HepG2 (cell line): ENCODE measurements around the gene GALR2. TPM values are rescaled to one million over a fixed set of nuclear protein-coding genes. Genes with fewer than 3 reads are reported as not detected.
"Not testable (repeated sequence)": the region's sequence is repeated elsewhere in the genome, so short reads cannot be mapped to it uniquely, and the experiment has no call there.

Experiments
- ATAC-seq: fragments of 200-7000 bp; cut with Tn5 transposase; 3 replicates; pipeline ENCODE4 v1.9.1; 2020; ENCODE audit warnings: mild to moderate bottlenecking, moderate library complexity
- BruUV-seq: library from RNA; stranded (reverse); fragments of 400-500 nt; replicated peaks from 2 replicates; lab custom pipeline; 2021; lab: Mats Ljungman, UMichigan
- CTCF ChIA-PET: fragments of 300-600 bp; formaldehyde crosslinking; extraction: SDS; loops from one replicate; lab custom pipeline; 2021; ENCODE audit warnings: low total read pairs, inconsistent platforms, low intra/inter-chr PET ratio; lab: Yijun Ruan, JAX
- POLR2A ChIA-PET: fragments of 350-600 bp; sonication (Branson Sonifier 250); formaldehyde crosslinking; loops from one replicate; lab custom pipeline; 2020; ENCODE audit warnings: antibody characterized with exemption, inconsistent platforms; lab: Yijun Ruan, JAX
- DNase-seq: peaks from one replicate; pipeline ENCODE4 v3.0.0-alpha.2; 2015; ENCODE audit warnings: low spot score
- FAIRE-seq: peaks from 3 replicates; lab custom pipeline; 2011; peaks lifted over from hg19 to GRCh38; lab: Jason Lieb, UNC
- H2AFZ ChIP-seq: one replicate; pipeline ENCODE4 v1.6.1; 2011; ENCODE audit warnings: low read length, inconsistent platforms
- H3K27ac ChIP-seq: fragments of 300-600 bp; 3 replicates; pipeline ENCODE4 v1.8.0; 2011; ENCODE audit warnings: mixed run types, mild to moderate bottlenecking, mixed read lengths, low read length, inconsistent platforms; ENCODE audit not compliant: insufficient read depth; ENCODE audit errors: extremely low read length
- H3K27me3 ChIP-seq, 2 experiments: fragments of 200-600 bp in 1 of 2; 2 replicates in 1 of 2; 3 replicates in 1 of 2; pipeline versions ENCODE4 v1.6.0 to v1.8.0; 2011; ENCODE audit warnings: low read length in 2 of 2, mild to moderate bottlenecking in 2 of 2, moderate library complexity in 2 of 2, inconsistent platforms in 1 of 2; ENCODE audit not compliant: insufficient read depth in 2 of 2, control insufficient read depth in 1 of 2
- H3K36me3 ChIP-seq, 2 experiments: fragments of 200-600 bp in 1 of 2; replicated peaks in 1 of 2; 2 replicates in 1 of 2; 3 replicates in 1 of 2; pipeline versions ENCODE4 v1.5.1 to v1.8.0; 2011; ENCODE audit warnings: low read length in 2 of 2, inconsistent platforms in 1 of 2; ENCODE audit not compliant: insufficient read depth in 2 of 2, control insufficient read depth in 1 of 2
- H3K4me1 ChIP-seq: 2 replicates; pipeline ENCODE4 v1.5.1; 2012; ENCODE audit warnings: low read length, inconsistent platforms; ENCODE audit not compliant: insufficient read depth
- H3K4me2 ChIP-seq: 2 replicates; pipeline ENCODE4 v1.6.0; 2011; ENCODE audit warnings: low read depth, low read length, inconsistent platforms
- H3K4me3 ChIP-seq, 3 experiments: fragments of 200-600 bp in 1 of 3; sonication (generic), shearing (Covaris generic) in 1 of 3; replicated peaks in 1 of 3; 2 replicates each; pipeline ENCODE4 v1.5.1; 2011 to 2016; ENCODE audit warnings: low read length in 3 of 3, inconsistent platforms in 2 of 3, low read depth in 2 of 3, mild to moderate bottlenecking in 2 of 3, control low read depth in 1 of 3, mixed read lengths in 1 of 3; ENCODE audit not compliant: insufficient read depth in 1 of 3
- H3K79me2 ChIP-seq: one replicate; pipeline ENCODE4 v1.6.1; 2011; ENCODE audit warnings: low read length, inconsistent platforms; ENCODE audit not compliant: insufficient read depth
- H3K9ac ChIP-seq: 2 replicates; pipeline ENCODE4 v1.6.0; 2011; ENCODE audit warnings: mild to moderate bottlenecking, low read depth, low read length, inconsistent platforms; ENCODE audit not compliant: insufficient read depth
- H3K9me3 ChIP-seq: 2 replicates; pipeline ENCODE4 v1.5.1; 2012; ENCODE audit warnings: mild to moderate bottlenecking, low read length
- H4K20me1 ChIP-seq: 2 replicates; pipeline ENCODE4 v1.6.0; 2011; ENCODE audit warnings: inconsistent platforms, mild to moderate bottlenecking, low read length, moderate library complexity; ENCODE audit not compliant: insufficient read depth
- FOXP1 ChIP-seq, 2 experiments: fragments of 450-650 bp in 1 of 2; IDR thresholded peaks; 2 replicates each; pipeline ENCODE4 v1.6.1; 2017 to 2018; ENCODE audit warnings: antibody characterized with exemption in 1 of 2
- PCBP2 ChIP-seq: fragments of 200-400 bp; formaldehyde crosslinking; optimal IDR thresholded peaks from 2 replicates; pipeline ENCODE3; 2018; ENCODE audit warnings: low read length, low read depth; ENCODE audit not compliant: poor library complexity, severe bottlenecking
- RBFOX2 ChIP-seq: fragments of 200-400 bp; formaldehyde crosslinking; IDR thresholded peaks from 2 replicates; pipeline ENCODE4 v1.6.1; 2017; ENCODE audit warnings: low read depth, mild to moderate bottlenecking, low read length
- ZNF121 ChIP-seq: sonication (generic); formaldehyde crosslinking; IDR thresholded peaks from 2 replicates; pipeline ENCODE4 v1.5.0; 2020; ENCODE audit warnings: mild to moderate bottlenecking, missing genetic modification reagents
- WGBS: methylation state at CpG from one replicate; pipeline ENCODE4 v1.1.6; 2017; ENCODE audit warnings: low lambda C conversion rate; 5-methylcytosine and 5-hydroxymethylcytosine counted together
- in situ Hi-C: cut with HindIII; loops from 2 replicates; pipeline ENCODE4 v1.10.0; 2017; ENCODE audit warnings: low pct_unique_long_range_greater_than_20kb; ENCODE audit not compliant: extremely low pct_ligation_motif_present
- intact Hi-C: fragments of 100-400 bp; cut with micrococcal nuclease; formaldehyde crosslinking; loops from one replicate; pipeline ENCODE4 v1.10.0; 2022; ENCODE audit not compliant: unreplicated experiment
- polyA plus RNA-seq, 8 experiments: library from polyadenylated mRNA; depleted of rRNA in 3 of 8; stranded (reverse) in 7 of 8; unstranded in 1 of 8; fragments of >200 nt; fragmentation: Illumina TruSeq in 4 of 8; extraction: Trizol in 4 of 8; gene quantifications; 2 replicates each; pipeline versions ENCODE4 v1.2.1 to v1.2.3, GENCODE V29; 2011 to 2016; ENCODE audit warnings: low read depth in 4 of 8, missing spikeins in 1 of 8, mixed read lengths in 1 of 8; ENCODE audit not compliant: insufficient read depth in 1 of 8
- total RNA-seq, 5 experiments: library from RNA; depleted of rRNA; stranded (reverse); fragments of >200 nt; fragmentation: Illumina TruSeq; extraction: Trizol; gene quantifications; 2 replicates each; pipeline ENCODE4 v1.2.3, GENCODE V29; 2016; ENCODE audit warnings: low read depth in 1 of 5
- TF ChIP-seq, protein P1 (sequence below): sonication (generic); formaldehyde crosslinking; IDR thresholded peaks from 2 replicates; pipeline ENCODE4 v1.5.0; 2020; ENCODE audit warnings: missing genetic modification reagents

GALR2 gene
- total and polyA plus RNA-seq, 2 of the 13 experiments (the other 11 are each of a cell fraction or from before 2014, with no cell fraction given): 0.48 to 0.58 TPM

DNA sequence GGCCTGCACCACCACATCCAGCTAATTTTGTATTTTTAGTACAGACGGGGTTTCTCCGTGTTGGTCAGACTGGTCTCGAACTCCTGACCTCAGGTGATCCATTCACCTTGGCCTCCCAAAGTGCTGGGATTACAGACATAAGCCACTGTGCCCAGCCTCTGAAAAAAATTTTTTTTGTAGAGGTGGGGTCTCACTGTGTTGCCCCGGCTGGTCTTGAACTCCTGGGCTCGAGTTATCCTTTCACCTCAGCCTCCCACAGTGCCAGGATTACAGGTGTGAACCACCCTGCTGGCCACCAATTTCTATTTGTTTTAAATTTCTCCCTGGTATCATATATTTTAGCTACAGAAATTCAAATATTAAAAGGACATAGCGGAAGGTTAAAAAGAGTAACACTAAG, 16.3 kb upstream of the GALR2 start:
- CTCF ChIA-PET: interaction anchor here (1.8 kb wide), 1 partner anchor 44 kb away, joined by 7 read pairs; no protein-coding TSS in a partner anchor
- POLR2A ChIA-PET, DNase-seq, H4K20me1 ChIP-seq, H3K9me3 ChIP-seq, H3K79me2 ChIP-seq, H2AFZ ChIP-seq, H3K4me3 ChIP-seq, FAIRE-seq, H3K27ac ChIP-seq, in situ Hi-C loops, BruUV-seq, H3K27me3 ChIP-seq, H3K9ac ChIP-seq, H3K4me1 ChIP-seq, intact Hi-C loops, ATAC-seq, H3K4me2 ChIP-seq: not testable (repeated sequence)
- WGBS: 91% methylated on average over 6 of the region's 6 CpGs
- peak; percentile 59 for TF ChIP-seq ZNF121 (CRISPR knock-in tag)
- peaks cover 38 to 86% of the 10 kb centered on the region in 2 experiments for H3K36me3 ChIP-seq

DNA sequence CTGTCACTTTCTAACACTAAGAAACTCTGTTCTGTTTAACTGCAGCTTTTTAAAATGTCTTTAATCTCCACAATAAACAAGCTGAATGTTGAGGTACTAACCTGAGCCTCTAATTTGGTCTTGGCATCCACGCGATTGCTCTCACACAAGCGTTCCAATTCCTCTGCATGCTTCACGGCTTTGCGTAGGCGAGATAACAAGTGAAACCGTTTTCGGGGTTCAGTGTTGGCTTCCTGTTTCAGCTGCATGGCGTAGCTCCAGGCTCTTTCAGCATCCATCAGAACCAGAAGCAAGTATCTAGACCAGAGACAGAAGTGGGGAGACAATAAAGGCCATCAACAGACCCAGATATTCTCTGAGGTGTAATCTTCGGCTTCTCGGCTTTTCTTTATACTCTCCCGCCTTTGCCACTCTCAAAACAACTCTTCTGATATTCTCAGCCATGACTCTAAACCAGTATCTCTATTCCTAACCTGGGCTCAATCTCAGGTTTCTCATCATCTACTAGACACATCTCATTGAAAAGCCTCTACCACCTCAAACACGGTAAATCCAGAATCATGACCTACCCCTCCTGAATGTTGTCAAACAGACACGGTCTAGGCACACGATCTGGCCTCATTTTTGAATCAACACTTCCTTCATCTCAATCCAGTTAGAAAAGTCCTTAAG, 10.6 kb upstream of the GALR2 start:
- Histone ChIP-seq H3K9ac (no peak overlapping the region), H3K36me3 (peaks cover 49 to 89% of the 10 kb centered on the region in 2 experiments)
- 98% methylated on average over 15 of the region's 15 CpGs for WGBS
- ATAC-seq: no peak
- TF ChIP-seq PCBP2: no peak
- no peak for TF ChIP-seq FOXP1 (IDR thresholded peaks at IDR 0.05)
- TF ChIP-seq FOXP1 (CRISPR knock-in tag; IDR thresholded peaks at IDR 0.05): no peak
- TF ChIP-seq RBFOX2: 0 out of 2 replicates have a peak, but pooled peaks have one; percentile 16
- TF ChIP-seq, protein P1, sequence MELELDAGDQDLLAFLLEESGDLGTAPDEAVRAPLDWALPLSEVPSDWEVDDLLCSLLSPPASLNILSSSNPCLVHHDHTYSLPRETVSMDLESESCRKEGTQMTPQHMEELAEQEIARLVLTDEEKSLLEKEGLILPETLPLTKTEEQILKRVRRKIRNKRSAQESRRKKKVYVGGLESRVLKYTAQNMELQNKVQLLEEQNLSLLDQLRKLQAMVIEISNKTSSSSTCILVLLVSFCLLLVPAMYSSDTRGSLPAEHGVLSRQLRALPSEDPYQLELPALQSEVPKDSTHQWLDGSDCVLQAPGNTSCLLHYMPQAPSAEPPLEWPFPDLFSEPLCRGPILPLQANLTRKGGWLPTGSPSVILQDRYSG (CRISPR knock-in tag): no peak
- TF ChIP-seq, all 625 proteins: peak for 1
- no peak overlapping the region for H3K4me2 ChIP-seq
- BruUV-seq: no TSS peak
- no peaks in the 10 kb centered on the region for H4K20me1 ChIP-seq
- ChIA-PET POLR2A (interaction anchor here (0.7 to 2.0 kb wide), 2 partner anchors 123 to 168 kb away, joined by 3 to 4 read pairs; partner anchors contain the start of genes FBF1 and TRIM65), CTCF (no interaction called here)
- H3K4me3 ChIP-seq: no peak overlapping the region
- H2AFZ ChIP-seq: no peak overlapping the region
- no peak overlapping the region for H3K27ac ChIP-seq
- H3K9me3 ChIP-seq: no peaks in the 10 kb centered on the region
- in situ Hi-C loops: no loop called here
- DNase-seq (no peak), FAIRE-seq (no peak)
- H3K27me3 ChIP-seq: no peaks in the 10 kb centered on the region
- intact Hi-C loops: no loop called here
- H3K4me1 ChIP-seq: no peaks in the 10 kb centered on the region
- no peaks in the 10 kb centered on the region for H3K79me2 ChIP-seq
